Esophagus squamous epithelium (tissue), 4 donors: ENCODE results near the gene ELL3.

Experiments used
- CTCF ChIP-seq, 6 experiments: fragments of 450-650 bp in 4 of 6; fragments of 200-600 bp in 2 of 6; sonication (generic) in 2 of 6; IDR thresholded peaks; one replicate each; pipeline ENCODE4 v1.5.1; 2016 to 2019; ENCODE audit warnings: antibody characterized with exemption in 6 of 6, mild to moderate bottlenecking in 4 of 6, moderate library complexity in 4 of 6
- POLR2A ChIP-seq, 4 donors: fragments of 450-650 bp; IDR thresholded peaks; one replicate each; pipeline ENCODE4 v1.6.1; 2017; ENCODE audit warnings: antibody characterized with exemption in 4 of 4, mild to moderate bottlenecking in 4 of 4, moderate library complexity in 3 of 4

DNA sequence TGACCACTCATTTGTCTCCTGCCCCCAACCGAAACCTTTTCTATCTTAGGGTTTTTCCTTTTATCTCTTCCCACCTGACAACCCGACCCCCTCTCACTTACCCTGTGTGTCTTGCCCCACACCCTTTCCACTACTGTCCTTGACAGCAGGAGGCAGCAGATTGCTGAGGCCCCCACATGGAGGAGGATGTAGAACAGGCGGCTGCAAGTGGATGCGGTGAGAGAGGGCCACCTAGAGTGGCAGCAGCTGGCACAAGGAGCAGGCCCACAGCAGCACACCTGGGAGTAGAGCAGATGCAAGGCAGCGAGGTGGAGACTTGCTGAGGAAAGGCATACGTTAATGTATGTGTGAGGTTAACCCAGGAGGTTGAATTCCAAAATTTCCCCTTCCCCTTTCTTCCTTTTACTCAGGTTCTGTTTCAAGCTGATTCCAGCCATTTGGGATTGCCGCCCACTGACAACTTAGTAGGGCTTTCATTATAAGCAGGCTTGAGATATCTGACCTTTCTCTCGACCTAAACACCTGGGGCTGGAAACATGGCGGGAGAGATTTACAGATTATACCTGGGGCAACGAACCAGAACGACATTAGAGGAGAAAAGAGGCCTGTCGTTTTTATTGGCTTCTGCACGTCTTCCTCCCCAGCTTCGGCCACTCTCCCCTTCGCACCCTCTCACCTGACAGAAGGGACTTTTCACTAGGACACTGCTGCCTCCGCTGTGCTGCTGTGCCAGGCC lies 22.6 kb upstream of the ELL3 start:
- TF ChIP-seq CTCF (IDR thresholded peaks at IDR 0.05) (no peak), POLR2A (IDR thresholded peaks at IDR 0.05) (no peak)
